Esophagus squamous epithelium (tissue), 5 donors: ENCODE measurements around the gene ARHGAP25. TPM values are rescaled to one million over a fixed set of nuclear protein-coding genes. Genes with fewer than 3 reads are reported as not detected.

Experiments used
- DNase-seq: peaks from one replicate; lab custom pipeline; 2025; lab: John Stamatoyannopoulos, UW
- H3K27ac ChIP-seq, 4 donors: fragments of 200-600 bp; sonication (generic); one replicate each; pipeline ENCODE4 v1.5.1; 2016 to 2019; ENCODE audit warnings: mild to moderate bottlenecking in 1 of 4
- H3K27me3 ChIP-seq, 4 donors: fragments of 200-600 bp; sonication (generic); 1 replicate in 3 of 4; 2 replicates in 1 of 4; pipeline versions ENCODE4 v1.5.1 to v1.6.0; 2017 to 2021; ENCODE audit warnings: antibody characterized with exemption in 1 of 4
- H3K36me3 ChIP-seq, 3 donors: fragments of 200-600 bp; sonication (generic); one replicate each; pipeline ENCODE4 v1.5.1; 2016 to 2019
- H3K4me1 ChIP-seq, 3 donors: fragments of 200-600 bp; sonication (generic); one replicate each; pipeline ENCODE4 v1.5.1; 2017 to 2019
- H3K4me3 ChIP-seq, 4 donors: fragments of 200-600 bp; sonication (generic); 1 replicate in 3 of 4; 2 replicates in 1 of 4; pipeline ENCODE4 v1.5.1; 2016 to 2019; ENCODE audit warnings: mild to moderate bottlenecking in 2 of 4, moderate library complexity in 1 of 4
- H3K9me3 ChIP-seq, 3 donors: fragments of 200-600 bp; sonication (generic); one replicate each; pipeline ENCODE4 v1.5.1; 2016 to 2019
- CTCF ChIP-seq, 6 experiments: fragments of 450-650 bp in 4 of 6; fragments of 200-600 bp in 2 of 6; sonication (generic) in 2 of 6; IDR thresholded peaks; one replicate each; pipeline ENCODE4 v1.5.1; 2016 to 2019; ENCODE audit warnings: antibody characterized with exemption in 6 of 6, mild to moderate bottlenecking in 4 of 6, moderate library complexity in 4 of 6
- POLR2A ChIP-seq, 4 donors: fragments of 450-650 bp; IDR thresholded peaks; one replicate each; pipeline ENCODE4 v1.6.1; 2017; ENCODE audit warnings: antibody characterized with exemption in 4 of 4, mild to moderate bottlenecking in 4 of 4, moderate library complexity in 3 of 4
- WGBS, 2 donors: methylation state at CpG; one replicate each; pipeline ENCODE4 v1.1.5; 2018; 5-methylcytosine and 5-hydroxymethylcytosine counted together
- intact Hi-C: fragments of 100-400 bp; cut with DNase I; formaldehyde crosslinking; loops from one replicate; pipeline ENCODE4 v1.15.0; 2022
- total RNA-seq, 4 donors: library from RNA; depleted of rRNA; stranded (reverse); fragments of >200 nt; gene quantifications; one replicate each; pipeline ENCODE4 v1.1.0, GENCODE V29; 2016
- donor health status: DM: yes; HTN: yes; CAD: no.

ARHGAP25 gene, protein sequence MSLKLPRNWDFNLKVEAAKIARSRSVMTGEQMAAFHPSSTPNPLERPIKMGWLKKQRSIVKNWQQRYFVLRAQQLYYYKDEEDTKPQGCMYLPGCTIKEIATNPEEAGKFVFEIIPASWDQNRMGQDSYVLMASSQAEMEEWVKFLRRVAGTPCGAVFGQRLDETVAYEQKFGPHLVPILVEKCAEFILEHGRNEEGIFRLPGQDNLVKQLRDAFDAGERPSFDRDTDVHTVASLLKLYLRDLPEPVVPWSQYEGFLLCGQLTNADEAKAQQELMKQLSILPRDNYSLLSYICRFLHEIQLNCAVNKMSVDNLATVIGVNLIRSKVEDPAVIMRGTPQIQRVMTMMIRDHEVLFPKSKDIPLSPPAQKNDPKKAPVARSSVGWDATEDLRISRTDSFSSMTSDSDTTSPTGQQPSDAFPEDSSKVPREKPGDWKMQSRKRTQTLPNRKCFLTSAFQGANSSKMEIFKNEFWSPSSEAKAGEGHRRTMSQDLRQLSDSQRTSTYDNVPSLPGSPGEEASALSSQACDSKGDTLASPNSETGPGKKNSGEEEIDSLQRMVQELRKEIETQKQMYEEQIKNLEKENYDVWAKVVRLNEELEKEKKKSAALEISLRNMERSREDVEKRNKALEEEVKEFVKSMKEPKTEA
- 1 to 10 TPM; 3.2 to 9.0 (median 5.5) TPM for total RNA-seq

DNA sequence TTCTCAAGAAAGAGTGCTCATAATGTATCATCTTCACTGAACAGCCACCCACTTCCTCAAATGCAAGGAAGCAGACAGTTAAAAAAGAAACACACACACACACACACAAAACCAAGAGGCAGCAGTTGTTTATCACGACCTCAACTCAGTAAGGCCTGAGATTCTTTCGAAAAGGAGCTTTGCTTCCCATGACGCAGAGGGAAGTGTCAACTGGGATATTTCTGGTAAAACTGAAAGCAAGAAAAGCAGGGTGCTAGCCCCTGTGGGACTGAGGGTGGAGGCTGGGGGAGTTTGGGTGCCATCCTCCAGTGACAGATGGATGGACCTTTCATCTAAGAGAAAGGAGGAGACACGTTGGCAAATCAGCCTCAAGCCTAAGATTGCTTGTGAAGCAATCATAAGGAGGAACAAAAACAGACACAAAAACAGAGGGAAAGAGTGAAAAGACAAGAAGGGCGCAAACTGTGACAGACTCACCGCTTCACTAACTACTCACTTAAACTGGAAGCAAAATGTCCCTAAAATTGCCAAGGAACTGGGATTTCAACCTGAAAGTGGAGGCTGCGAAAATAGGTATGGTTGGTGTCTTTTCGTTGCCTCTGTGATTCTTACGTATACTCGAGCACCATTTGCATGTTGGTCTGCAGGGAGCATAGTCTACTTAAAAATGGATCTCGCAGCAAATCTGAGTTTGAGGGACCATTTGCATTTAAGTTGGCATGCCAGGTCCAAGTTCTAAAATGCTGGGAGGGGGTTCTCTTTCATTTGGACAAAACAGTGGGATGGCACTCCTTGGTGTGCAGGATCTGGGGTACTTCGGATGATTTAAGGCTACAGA, at the start of gene ARHGAP25:
Gene ARHGAP25 (plus strand): TSS at position 124 of the 838 bp plus-strand sequence. CDS start 389 bp downstream, at position 513.
- no peak for DNase-seq
- intact Hi-C loops: no loop called here
- 71% methylated on average over 12 of the region's 12 CpGs for WGBS, 2 donors

GRCh38 chr2:68686178-68686577, 48.4 kb upstream of the ARHGAP25 start:
- H3K4me3 ChIP-seq: no peak overlapping the region
- H3K4me1 ChIP-seq: no peaks in the 10 kb centered on the region
- DNase-seq: no peak
- no peaks in the 10 kb centered on the region for H3K27me3 ChIP-seq
- intact Hi-C loops: no loop called here
- H3K36me3 ChIP-seq: no peaks in the 10 kb centered on the region
- WGBS, 2 donors: 86 to 87% methylated on average over 5 of the region's 5 CpGs
- TF ChIP-seq POLR2A (IDR thresholded peaks at IDR 0.05) (no peak), CTCF (IDR thresholded peaks at IDR 0.05) (no peak)
- H3K27ac ChIP-seq: no peak overlapping the region
- no peaks in the 10 kb centered on the region for H3K9me3 ChIP-seq

More for the DNA sequence above, at the start of gene ARHGAP25:
- Histone ChIP-seq H3K4me3 (peak within 1 kb of the TSS in 3 of 4 donors; percentile 24 to 57 (median 30)), H3K9me3 (no peaks in the 10 kb centered on the region), H3K36me3 (no peaks in the 10 kb centered on the region), H3K4me1 (peaks cover 21 to 55% (median 23%) of the 10 kb centered on the region in 3 donors), H3K27ac (peak within 1 kb of the TSS; percentile 21 to 86 (median 66)), H3K27me3 (no peaks in the 10 kb centered on the region)
- TF ChIP-seq POLR2A (IDR thresholded peaks at IDR 0.05): peak in 2 of 4 donors; percentile 21 to 52
- no peak for TF ChIP-seq CTCF (IDR thresholded peaks at IDR 0.05)

GRCh38 chr2:68687018-68687417, 47.6 kb upstream of the ARHGAP25 start:
- H3K9me3 ChIP-seq: no peaks in the 10 kb centered on the region
- no peak for DNase-seq
- H3K36me3 ChIP-seq: no peaks in the 10 kb centered on the region
- no peak overlapping the region for H3K4me3 ChIP-seq
- TF ChIP-seq POLR2A (IDR thresholded peaks at IDR 0.05) (no peak), CTCF (IDR thresholded peaks at IDR 0.05) (no peak)
- no peaks in the 10 kb centered on the region for H3K4me1 ChIP-seq
- intact Hi-C loops: no loop called here
- WGBS, 2 donors: 72 to 90% methylated on average over 1 of the region's 1 CpG
- H3K27me3 ChIP-seq: no peaks in the 10 kb centered on the region
- no peak overlapping the region for H3K27ac ChIP-seq

- 55 to 60% methylated on average over 7 of the region's 7 CpGs for WGBS, 2 donors
- intact Hi-C loops: no loop called here
- TF ChIP-seq CTCF (IDR thresholded peaks at IDR 0.05) (no peak), POLR2A (IDR thresholded peaks at IDR 0.05) (no peak)
- DNase-seq: no peak
- no peaks in the 10 kb centered on the region for H3K9me3 ChIP-seq
- no peaks in the 10 kb centered on the region for H3K4me1 ChIP-seq
- H3K27ac ChIP-seq: peak overlapping the region in 1 of 4 donors; percentile 5
- no peak overlapping the region for H3K4me3 ChIP-seq
- no peaks in the 10 kb centered on the region for H3K36me3 ChIP-seq
- H3K27me3 ChIP-seq: no peaks in the 10 kb centered on the region
Measured at GRCh38 chr2:68689553-68690537, 44.8 kb upstream of the ARHGAP25 start.
